Adrenal gland (tissue), 5 donors: ENCODE data around the gene RASEF.

Experiments
- CTCF ChIP-seq, 6 experiments: fragments of 450-650 bp in 4 of 6; fragments of 200-600 bp in 2 of 6; sonication (generic) in 1 of 6; IDR thresholded peaks; 1 replicate in 5 of 6; 2 replicates in 1 of 6; pipeline versions ENCODE4 v1.5.1 to v1.8.0; 2016 to 2021; ENCODE audit warnings: antibody characterized with exemption in 6 of 6, mild to moderate bottlenecking in 2 of 6, moderate library complexity in 1 of 6
- POLR2A ChIP-seq, 2 donors: fragments of 450-650 bp; IDR thresholded peaks; one replicate each; pipeline ENCODE4 v1.6.1; 2017; ENCODE audit warnings: antibody characterized with exemption in 2 of 2, mild to moderate bottlenecking in 2 of 2, moderate library complexity in 1 of 2
- donor health status: DM: no; HTN: no; CAD: no.

DNA sequence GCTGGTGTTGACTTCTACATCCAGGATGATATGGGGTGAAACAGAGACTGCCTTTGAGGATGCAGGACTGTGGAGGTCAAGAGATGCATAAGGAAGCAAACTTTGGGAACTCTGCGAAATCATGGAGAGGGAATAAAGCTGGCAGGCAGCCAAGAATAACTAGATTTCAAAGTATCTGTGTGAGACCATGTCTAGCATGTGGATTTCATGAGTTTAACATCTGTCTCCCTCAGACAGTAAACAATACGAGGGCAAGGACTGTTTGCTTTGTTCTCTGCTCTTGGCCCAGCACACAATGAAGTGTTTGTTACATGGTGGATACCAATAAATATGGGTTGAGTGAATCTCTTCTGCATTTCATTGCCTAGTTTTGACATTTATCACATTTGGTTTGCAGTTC lies 71.3 kb downstream of the RASEF start:
- TF ChIP-seq CTCF (IDR thresholded peaks at IDR 0.05) (no peak), POLR2A (IDR thresholded peaks at IDR 0.05) (no peak)
